SK-N-SH (cell line): ENCODE measurements around the gene ZNF334. TPM values are rescaled to one million over a fixed set of nuclear protein-coding genes. Genes with fewer than 3 reads are reported as not detected.

Experiments used
- CTCF ChIA-PET: fragments of 300-600, 350-600 bp; formaldehyde crosslinking; extraction: SDS; loops from one replicate; lab custom pipeline; 2021; lab: Yijun Ruan, JAX
- POLR2A ChIA-PET: fragments of 350-600 bp; sonication (Branson Sonifier 250); formaldehyde crosslinking; extraction: SDS; loops from one replicate; lab custom pipeline; 2020; ENCODE audit warnings: antibody characterized with exemption, inconsistent platforms; lab: Yijun Ruan, JAX
- DNase-seq: peaks from one replicate; pipeline ENCODE4 v3.0.0; 2012
- H2AFZ ChIP-seq: fragments of 200-600 bp; sonication (generic); 2 replicates; pipeline ENCODE4 v1.8.1; 2016; ENCODE audit warnings: antibody characterized with exemption, mild to moderate bottlenecking, low read depth
- H3F3A ChIP-seq: fragments of 200-600 bp; sonication (generic); replicated peaks from 2 replicates; pipeline ENCODE3; 2016; ENCODE audit warnings: antibody characterized with exemption, mild to moderate bottlenecking; ENCODE audit not compliant: insufficient read depth
- H3K27ac ChIP-seq, 2 experiments: fragments of 200-500 bp in 1 of 2; fragments of 200-600 bp in 1 of 2; sonication (Bioruptor generic) in 1 of 2; sonication (generic), shearing (Covaris generic) in 1 of 2; 2 replicates each; pipeline versions ENCODE4 v1.5.1 to v1.6.1; 2014 to 2016; ENCODE audit warnings: low read depth in 2 of 2, inconsistent platforms in 1 of 2, low read length in 1 of 2, mild to moderate bottlenecking in 1 of 2, mixed read lengths in 1 of 2
- H3K27me3 ChIP-seq: fragments of 200-600 bp; sonication (generic), shearing (Covaris generic); 2 replicates; pipeline ENCODE4 v1.6.1; 2016; ENCODE audit warnings: mixed run types; ENCODE audit not compliant: insufficient read depth
- H3K36me3 ChIP-seq, 2 experiments: fragments of 200-500 bp in 1 of 2; fragments of 200-600 bp in 1 of 2; sonication (Bioruptor generic) in 1 of 2; sonication (generic) in 1 of 2; replicated peaks in 1 of 2; 2 replicates each; pipeline versions ENCODE3 to v1.5.1; 2014 to 2016; ENCODE audit warnings: low read length in 1 of 2, mild to moderate bottlenecking in 1 of 2; ENCODE audit not compliant: insufficient read depth in 2 of 2, control insufficient read depth in 1 of 2
- H3K4me1 ChIP-seq, 2 experiments: fragments of 200-500 bp in 1 of 2; fragments of 200-600 bp in 1 of 2; sonication (Bioruptor generic) in 1 of 2; sonication (generic), shearing (Covaris generic) in 1 of 2; 2 replicates each; pipeline versions ENCODE4 v1.5.1 to v1.6.1; 2014 to 2016; ENCODE audit warnings: low read depth in 1 of 2, low read length in 1 of 2, mixed run types in 1 of 2; ENCODE audit not compliant: insufficient read depth in 2 of 2, control insufficient read depth in 1 of 2
- H3K4me2 ChIP-seq: fragments of 200-600 bp; sonication (generic), shearing (Covaris generic); 2 replicates; pipeline ENCODE4 v1.6.1; 2017; ENCODE audit warnings: mixed run types
- H3K4me3 ChIP-seq, 2 experiments: fragments of 200-500 bp in 1 of 2; fragments of 200-600 bp in 1 of 2; sonication (Bioruptor generic) in 1 of 2; sonication (generic), shearing (Covaris generic) in 1 of 2; 2 replicates each; pipeline versions ENCODE4 v1.5.1 to v1.8.1; 2014 to 2016; ENCODE audit warnings: low read depth in 2 of 2, inconsistent platforms in 1 of 2, low read length in 1 of 2, mild to moderate bottlenecking in 1 of 2, mixed read lengths in 1 of 2, moderate library complexity in 1 of 2
- H3K79me2 ChIP-seq: fragments of 200-600 bp; sonication (generic); 2 replicates; pipeline ENCODE4 v1.8.1; 2017; ENCODE audit warnings: mild to moderate bottlenecking; ENCODE audit not compliant: insufficient read depth
- H3K9ac ChIP-seq: fragments of 200-600 bp; sonication (generic); 2 replicates; pipeline ENCODE4 v1.6.1; 2017; ENCODE audit warnings: mixed run types
- H3K9me2 ChIP-seq: fragments of 200-600 bp; sonication (generic); 2 replicates; pipeline ENCODE4 v1.6.1; 2017; ENCODE audit warnings: mixed run types
- H3K9me3 ChIP-seq: fragments of 200-600 bp; sonication (generic); 2 replicates; pipeline ENCODE4 v1.6.1; 2017; ENCODE audit warnings: mixed run types, mild to moderate bottlenecking, moderate library complexity
- H4K20me1 ChIP-seq: fragments of 200-600 bp; sonication (generic); 2 replicates; pipeline ENCODE4 v1.6.1; 2017; ENCODE audit warnings: mild to moderate bottlenecking, mixed run types; ENCODE audit not compliant: insufficient read depth
- CHD2 ChIP-seq: fragments of 150-350 bp; IDR thresholded peaks from 2 replicates; pipeline ENCODE4 v1.6.1; 2018; ENCODE audit warnings: low read length; ENCODE audit not compliant: partially characterized antibody
- ELF1 ChIP-seq: IDR thresholded peaks from 2 replicates; pipeline ENCODE4 v1.4.0; 2012
- EZH2phosphoT487 ChIP-seq: fragments of 200-600 bp; sonication (generic); IDR thresholded peaks from 2 replicates; pipeline ENCODE4 v1.6.1; 2017; ENCODE audit warnings: low read depth, mixed run types, mild to moderate bottlenecking, antibody characterized with exemption, moderate library complexity, borderline replicate concordance
- FOSL2 ChIP-seq: IDR thresholded peaks from 2 replicates; pipeline ENCODE4 v1.4.0; 2012; ENCODE audit warnings: low read depth, mild to moderate bottlenecking, moderate library complexity, borderline replicate concordance
- IRF3 ChIP-seq: fragments of 150-350 bp; IDR thresholded peaks from 2 replicates; pipeline ENCODE4 v1.6.1; 2016; ENCODE audit warnings: mild to moderate bottlenecking, low read depth, low read length
- JUND ChIP-seq: IDR thresholded peaks from 2 replicates; pipeline ENCODE4 v1.4.0; 2012
- MEF2A ChIP-seq: IDR thresholded peaks from 2 replicates; pipeline ENCODE4 v1.4.0; 2012; ENCODE audit warnings: low read depth, borderline replicate concordance
- PBX3 ChIP-seq: IDR thresholded peaks from 2 replicates; pipeline ENCODE4; 2012
- POLR2AphosphoS5 ChIP-seq: IDR thresholded peaks from 2 replicates; pipeline ENCODE4 v1.6.1; 2012; ENCODE audit warnings: low read depth, low read length
- RXRA ChIP-seq: IDR thresholded peaks from 2 replicates; pipeline ENCODE4 v1.4.0; 2012; ENCODE audit warnings: low read depth, mild to moderate bottlenecking, borderline replicate concordance
- TAF1 ChIP-seq: IDR thresholded peaks from 2 replicates; pipeline ENCODE4 v1.6.1; 2012; ENCODE audit warnings: low read depth, mild to moderate bottlenecking, low read length, moderate library complexity, borderline replicate concordance
- TEAD4 ChIP-seq: IDR thresholded peaks from 2 replicates; pipeline ENCODE4 v1.4.0; 2012; ENCODE audit warnings: mild to moderate bottlenecking, borderline replicate concordance; ENCODE audit not compliant: insufficient read depth
- WGBS: methylation state at CpG from one replicate; pipeline ENCODE4 v1.1.6; 2017; ENCODE audit warnings: low lambda C conversion rate; 5-methylcytosine and 5-hydroxymethylcytosine counted together
- polyA plus RNA-seq, 3 experiments: library from polyadenylated mRNA; depleted of rRNA; stranded (reverse); fragments of >200 nt; gene quantifications; 2 replicates each; pipeline ENCODE4 v1.2.3, GENCODE V29; 2012
- TF ChIP-seq, protein P1 (sequence below): IDR thresholded peaks from 2 replicates; pipeline ENCODE4 v1.4.0; 2012; ENCODE audit warnings: low read depth, borderline replicate concordance
- TF ChIP-seq, protein P2 (sequence below): fragments of 150-350 bp; IDR thresholded peaks from 2 replicates; pipeline ENCODE4 v1.6.1; 2017; ENCODE audit warnings: antibody characterized with exemption, low read length, low read depth, borderline replicate concordance

Gene ZNF334
- polyA plus RNA-seq, 1 of the 3 experiments (the other 2 are of a cell fraction) = 4.5 TPM

- H3K9ac ChIP-seq = no peak overlapping the region
- TF ChIP-seq TEAD4 (no peak), POLR2AphosphoS5 (no peak), CHD2 (no peak), PBX3 (no peak), IRF3 (no peak), RXRA (no peak), EZH2phosphoT487 (no peak), ELF1 (no peak), MEF2A (no peak), JUND (no peak), FOSL2 (no peak), TAF1 (no peak)
- TF ChIP-seq, protein P1, sequence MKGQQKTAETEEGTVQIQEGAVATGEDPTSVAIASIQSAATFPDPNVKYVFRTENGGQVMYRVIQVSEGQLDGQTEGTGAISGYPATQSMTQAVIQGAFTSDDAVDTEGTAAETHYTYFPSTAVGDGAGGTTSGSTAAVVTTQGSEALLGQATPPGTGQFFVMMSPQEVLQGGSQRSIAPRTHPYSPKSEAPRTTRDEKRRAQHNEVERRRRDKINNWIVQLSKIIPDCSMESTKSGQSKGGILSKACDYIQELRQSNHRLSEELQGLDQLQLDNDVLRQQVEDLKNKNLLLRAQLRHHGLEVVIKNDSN = no peak
- TF ChIP-seq, protein P2, sequence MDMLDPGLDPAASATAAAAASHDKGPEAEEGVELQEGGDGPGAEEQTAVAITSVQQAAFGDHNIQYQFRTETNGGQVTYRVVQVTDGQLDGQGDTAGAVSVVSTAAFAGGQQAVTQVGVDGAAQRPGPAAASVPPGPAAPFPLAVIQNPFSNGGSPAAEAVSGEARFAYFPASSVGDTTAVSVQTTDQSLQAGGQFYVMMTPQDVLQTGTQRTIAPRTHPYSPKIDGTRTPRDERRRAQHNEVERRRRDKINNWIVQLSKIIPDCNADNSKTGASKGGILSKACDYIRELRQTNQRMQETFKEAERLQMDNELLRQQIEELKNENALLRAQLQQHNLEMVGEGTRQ = no peak
- TF ChIP-seq, all 33 proteins: peak for 0
- ChIA-PET POLR2A (no interaction called here), CTCF (interaction anchor here (0.9 to 9.0 kb wide), 2 partner anchors 13 to 124 kb away, joined by 3 to 102 read pairs; no protein-coding TSS in a partner anchor)
- Histone ChIP-seq H3K4me1 (peaks cover 0 to 8% of the 10 kb centered on the region in 2 experiments; a peak in 1 of 4 replicates), H3K4me2 (no peak overlapping the region), H2AFZ (no peak overlapping the region), H3K9me3 (no peaks in the 10 kb centered on the region), H3K9me2 (no peaks in the 10 kb centered on the region), H3K27ac (no peak overlapping the region), H3K79me2 (no peaks in the 10 kb centered on the region), H3F3A (no peaks in the 10 kb centered on the region), H3K36me3 (no peaks in the 10 kb centered on the region), H3K27me3 (no peaks in the 10 kb centered on the region; the same call in 1 of the 2 replicates), H3K4me3 (no peak overlapping the region), H4K20me1 (no peaks in the 10 kb centered on the region)
- 60% methylated on average over 8 of the region's 8 CpGs for WGBS
- no peak for DNase-seq
These were observed 44.0 kb upstream of the ZNF334 start for GRCh38 chr20:46557231-46557956.
